Activated naive CD8-positive, alpha-beta T cell treated with anti-CD3 and anti-CD28 coated beads, Interleukin-2, amount 10 ng/mL, durations not matched to agents 7 days and 5 days (primary cell): ENCODE data around the gene C1orf159. TPM values are rescaled to one million over a fixed set of nuclear protein-coding genes. Genes with fewer than 3 reads are reported as not detected.
A peak's percentile ranks its signal among the peaks of the same experiment; 100 is the strongest.

Experiments
- ATAC-seq: fragments of 150-1000 bp; cut with Tn5 transposase; one replicate; pipeline ENCODE4 v1.10.0; 2021; ENCODE audit warnings: low read depth, moderate library complexity
- POLR2A ChIA-PET: fragments of 350-600 bp; sonication (Branson Sonifier 250); formaldehyde crosslinking; loops from one replicate; lab custom pipeline; 2021; ENCODE audit warnings: antibody characterized with exemption; lab: Charles Lee
- DNase-seq: peaks from one replicate; pipeline ENCODE4 v3.0.0; 2021
- H3K27ac Mint-ChIP-seq: one replicate; pipeline ENCODE4 v1.8.0; 2022; ENCODE audit warnings: mild to moderate bottlenecking, mixed read lengths
- H3K27me3 Mint-ChIP-seq: one replicate; pipeline ENCODE4 v1.8.0; 2022; ENCODE audit warnings: mild to moderate bottlenecking, moderate library complexity, mixed read lengths
- H3K36me3 Mint-ChIP-seq: one replicate; pipeline ENCODE4 v1.8.0; 2021; ENCODE audit warnings: mild to moderate bottlenecking, mixed read lengths
- H3K4me1 Mint-ChIP-seq: one replicate; pipeline ENCODE4 v1.8.0; 2021; ENCODE audit warnings: mixed read lengths
- H3K4me3 Mint-ChIP-seq: one replicate; pipeline ENCODE4 v1.8.0; 2022; ENCODE audit warnings: mild to moderate bottlenecking, moderate library complexity, mixed read lengths
- H3K9me3 Mint-ChIP-seq: one replicate; pipeline ENCODE4 v1.8.0; 2021; ENCODE audit warnings: mixed read lengths
- total RNA-seq, 2 experiments: library from RNA; stranded (reverse); gene quantifications; one replicate each; pipeline ENCODE4 v1.2.3, GENCODE V29; 2021

Gene C1orf159
- total RNA-seq, 2 experiments from 2014 or later = 22.7 to 23.0 TPM

GRCh38 chr1:1042835-1043234, 73.1 kb downstream of the C1orf159 start:
- H3K9me3 Mint-ChIP-seq = no peaks in the 10 kb centered on the region
- peaks cover 15% of the 10 kb centered on the region for H3K4me1 Mint-ChIP-seq
- DNase-seq (no peak), ATAC-seq (no peak)
- no peak overlapping the region for H3K4me3 Mint-ChIP-seq
- POLR2A ChIA-PET = no interaction called here
- H3K36me3 Mint-ChIP-seq = peaks cover 7% of the 10 kb centered on the region
- no peaks in the 10 kb centered on the region for H3K27me3 Mint-ChIP-seq
- peak overlapping the region; percentile 70 for H3K27ac Mint-ChIP-seq

- Mint-ChIP-seq H3K4me1 (peaks cover 15% of the 10 kb centered on the region), H3K27ac (no peak overlapping the region), H3K4me3 (no peak overlapping the region), H3K27me3 (no peaks in the 10 kb centered on the region), H3K36me3 (peaks cover 7% of the 10 kb centered on the region), H3K9me3 (no peaks in the 10 kb centered on the region)
- POLR2A ChIA-PET = interaction anchor here (4.1 kb wide), 1 partner anchor 22 kb away, joined by 46 read pairs; no protein-coding TSS in a partner anchor
- ATAC-seq (no peak), DNase-seq (no peak)
These were observed 74.0 kb downstream of the C1orf159 start for GRCh38 chr1:1041873-1042272.

GRCh38 chr1:1041092-1041523, 74.8 kb downstream of the C1orf159 start:
- ATAC-seq = no peak
- Mint-ChIP-seq H3K27ac (no peak overlapping the region), H3K4me1 (peaks cover 15% of the 10 kb centered on the region), H3K27me3 (no peaks in the 10 kb centered on the region), H3K9me3 (no peaks in the 10 kb centered on the region), H3K36me3 (peaks cover 7% of the 10 kb centered on the region), H3K4me3 (no peak overlapping the region)
- POLR2A ChIA-PET = interaction anchor here (1.1 to 4.1 kb wide), 5 partner anchors 19 to 74 kb away, joined by 3 to 46 read pairs (median 26); partner anchors contain the start of genes ISG15 and PLEKHN1
- peak; percentile 61 for DNase-seq

GRCh38 chr1:1040004-1040991, 75.6 kb downstream of the C1orf159 start:
- POLR2A ChIA-PET = interaction anchor here (1.1 to 4.1 kb wide), 7 partner anchors 19 to 233 kb away, joined by 3 to 46 read pairs (median 9); partner anchors contain the start of genes ISG15, PLEKHN1 and UBE2J2
- peak overlapping the region; percentile 89 for H3K4me3 Mint-ChIP-seq
- no peaks in the 10 kb centered on the region for H3K9me3 Mint-ChIP-seq
- peak overlapping the region; percentile 80 for H3K27ac Mint-ChIP-seq
- DNase-seq (peak; percentile 88), ATAC-seq (peak; percentile 91)
- H3K36me3 Mint-ChIP-seq = peaks cover 7% of the 10 kb centered on the region
- H3K4me1 Mint-ChIP-seq = peaks cover 15% of the 10 kb centered on the region
- no peaks in the 10 kb centered on the region for H3K27me3 Mint-ChIP-seq

GRCh38 chr1:1039145-1039910, 76.6 kb downstream of the C1orf159 start:
- H3K27ac Mint-ChIP-seq = peak overlapping the region; percentile 80
- no peaks in the 10 kb centered on the region for H3K27me3 Mint-ChIP-seq
- peaks cover 15% of the 10 kb centered on the region for H3K4me1 Mint-ChIP-seq
- peak; percentile 12 for ATAC-seq
- DNase-seq = no peak
- peaks cover 4% of the 10 kb centered on the region for H3K36me3 Mint-ChIP-seq
- POLR2A ChIA-PET = interaction anchor here (0.6 to 4.1 kb wide), 9 partner anchors 20 to 335 kb away, joined by 3 to 46 read pairs (median 4); partner anchors contain the start of genes ISG15 and UBE2J2
- H3K4me3 Mint-ChIP-seq = peak overlapping the region; percentile 89
- H3K9me3 Mint-ChIP-seq = no peaks in the 10 kb centered on the region

GRCh38 chr1:1038694-1039093, 77.2 kb downstream of the C1orf159 start:
- peaks cover 4% of the 10 kb centered on the region for H3K36me3 Mint-ChIP-seq
- no peaks in the 10 kb centered on the region for H3K27me3 Mint-ChIP-seq
- no peaks in the 10 kb centered on the region for H3K9me3 Mint-ChIP-seq
- H3K4me1 Mint-ChIP-seq = peaks cover 15% of the 10 kb centered on the region
- DNase-seq (no peak), ATAC-seq (no peak)
- H3K27ac Mint-ChIP-seq = no peak overlapping the region
- POLR2A ChIA-PET = interaction anchor here (0.9 to 4.1 kb wide), 5 partner anchors 20 to 72 kb away, joined by 4 to 46 read pairs (median 26); partner anchors contain the start of gene ISG15
- H3K4me3 Mint-ChIP-seq = peak overlapping the region; percentile 89

GRCh38 chr1:1037366-1038327, 78.2 kb downstream of the C1orf159 start:
- Mint-ChIP-seq H3K27me3 (no peaks in the 10 kb centered on the region), H3K27ac (peak overlapping the region; percentile 48), H3K4me1 (peaks cover 15% of the 10 kb centered on the region), H3K36me3 (no peaks in the 10 kb centered on the region), H3K9me3 (no peaks in the 10 kb centered on the region), H3K4me3 (no peak overlapping the region)
- no peak for ATAC-seq
- DNase-seq = no peak
- POLR2A ChIA-PET = interaction anchor here (1.1 to 4.1 kb wide), 3 partner anchors 10 to 26 kb away, joined by 3 to 46 read pairs (median 26); no protein-coding TSS in a partner anchor

- ATAC-seq (no peak), DNase-seq (no peak)
- H3K36me3 Mint-ChIP-seq = no peaks in the 10 kb centered on the region
- H3K4me1 Mint-ChIP-seq = peaks cover 20% of the 10 kb centered on the region
- H3K4me3 Mint-ChIP-seq = no peak overlapping the region
- no peaks in the 10 kb centered on the region for H3K27me3 Mint-ChIP-seq
- H3K9me3 Mint-ChIP-seq = no peaks in the 10 kb centered on the region
- POLR2A ChIA-PET = interaction anchor here (1.4 kb wide), 1 partner anchor 22 kb away, joined by 4 read pairs; the partner anchor contains the start of gene ISG15
- H3K27ac Mint-ChIP-seq = peak overlapping the region; percentile 31
These were observed 80.5 kb downstream of the C1orf159 start for GRCh38 chr1:1035291-1035943.

GRCh38 chr1:1034439-1034781, 81.5 kb downstream of the C1orf159 start:
- Mint-ChIP-seq H3K4me3 (peak overlapping the region; percentile 65), H3K4me1 (peaks cover 16% of the 10 kb centered on the region), H3K27ac (no peak overlapping the region), H3K36me3 (no peaks in the 10 kb centered on the region), H3K27me3 (no peaks in the 10 kb centered on the region), H3K9me3 (no peaks in the 10 kb centered on the region)
- POLR2A ChIA-PET = interaction anchor here (1.6 to 2.7 kb wide), 2 partner anchors 21 to 29 kb away, joined by 4 to 18 read pairs; no protein-coding TSS in a partner anchor
- DNase-seq (no peak), ATAC-seq (no peak)

- Mint-ChIP-seq H3K27me3 (no peaks in the 10 kb centered on the region), H3K9me3 (no peaks in the 10 kb centered on the region), H3K36me3 (no peaks in the 10 kb centered on the region), H3K4me1 (peaks cover 11% of the 10 kb centered on the region), H3K4me3 (peak overlapping the region; percentile 65), H3K27ac (no peak overlapping the region)
- POLR2A ChIA-PET = interaction anchor here (1.0 to 2.7 kb wide), 7 partner anchors 15 to 83 kb away, joined by 3 to 18 read pairs (median 4); partner anchors contain the start of gene ISG15
- peak; percentile 61 for DNase-seq
- no peak for ATAC-seq
These were observed 82.0 kb downstream of the C1orf159 start for GRCh38 chr1:1033731-1034438.

GRCh38 chr1:1033009-1033587, 82.8 kb downstream of the C1orf159 start:
- Mint-ChIP-seq H3K36me3 (no peaks in the 10 kb centered on the region), H3K27me3 (no peaks in the 10 kb centered on the region), H3K9me3 (no peaks in the 10 kb centered on the region), H3K4me1 (peaks cover 4% of the 10 kb centered on the region), H3K27ac (no peak overlapping the region), H3K4me3 (no peak overlapping the region)
- POLR2A ChIA-PET = interaction anchor here (1.0 to 2.7 kb wide), 7 partner anchors 14 to 84 kb away, joined by 3 to 18 read pairs (median 4); partner anchors contain the start of gene ISG15
- DNase-seq = peak; percentile 96
- ATAC-seq = peak; percentile 92
